H1 (cell line): Measurements from ENCODE around the gene PI4K2A. TPM values are rescaled to one million over a fixed set of nuclear protein-coding genes. Genes with fewer than 3 reads are reported as not detected.
A peak's percentile ranks its signal among the peaks of the same experiment; 100 is the strongest.

ENCODE experiments used
- CTCF ChIA-PET: fragments of 300-600 bp; sonication (Branson Sonifier 250); formaldehyde crosslinking; loops from one replicate; lab custom pipeline; 2021; ENCODE audit not compliant: partially characterized antibody; lab: Charles Lee
- POLR2A ChIA-PET: fragments of 300-600 bp; sonication (Branson Sonifier 250); formaldehyde crosslinking; loops from one replicate; lab custom pipeline; 2021; ENCODE audit warnings: inconsistent platforms; ENCODE audit not compliant: partially characterized antibody; lab: Charles Lee
- DNase-seq, 2 experiments: peaks; one replicate each; pipeline versions ENCODE4 v3.0.0 to v3.0.0-alpha.2; 2010 to 2022; ENCODE audit warnings: low spot score in 2 of 2, low read depth in 1 of 2, mixed read lengths in 1 of 2
- FAIRE-seq: peaks from 2 replicates; lab custom pipeline; 2011; peaks lifted over from hg19 to GRCh38; lab: Jason Lieb, UNC
- H2AFZ ChIP-seq: 2 replicates; pipeline ENCODE4 v1.8.1; 2012; ENCODE audit warnings: low read length, inconsistent platforms
- H2AK5ac ChIP-seq: 2 replicates; pipeline ENCODE4 v1.6.1; 2013; ENCODE audit warnings: low read depth, low read length
- H2BK120ac ChIP-seq: replicated peaks from 2 replicates; pipeline ENCODE3; 2013; ENCODE audit warnings: low read depth, low read length, inconsistent platforms
- H2BK12ac ChIP-seq: 2 replicates; pipeline ENCODE4 v1.6.1; 2013; ENCODE audit warnings: low read depth, low read length
- H2BK15ac ChIP-seq: 2 replicates; pipeline ENCODE4 v1.6.1; 2013; ENCODE audit warnings: low read length
- H2BK20ac ChIP-seq: 2 replicates; pipeline ENCODE4 v1.6.1; 2013; ENCODE audit warnings: low read length
- H2BK5ac ChIP-seq: 2 replicates; pipeline ENCODE4 v1.6.1; 2013; ENCODE audit warnings: low read depth, low read length
- H3K14ac ChIP-seq: 2 replicates; pipeline ENCODE4 v1.6.1; 2013; ENCODE audit warnings: inconsistent platforms; ENCODE audit not compliant: insufficient read length
- H3K18ac ChIP-seq: 2 replicates; pipeline ENCODE4 v1.6.1; 2013; ENCODE audit warnings: low read length; ENCODE audit errors: extremely low read depth
- H3K23ac ChIP-seq: 2 replicates; pipeline ENCODE4 v1.6.1; 2013; ENCODE audit warnings: inconsistent platforms; ENCODE audit not compliant: insufficient read length
- H3K23me2 ChIP-seq: 2 replicates; pipeline ENCODE4 v1.6.1; 2013; ENCODE audit warnings: low read depth, low read length
- H3K27ac ChIP-seq: 2 replicates; pipeline ENCODE4 v1.6.1; 2011; ENCODE audit warnings: low read depth, low read length, inconsistent platforms
- H3K27me3 ChIP-seq, 4 experiments: replicated peaks in 1 of 4; 1 replicate in 1 of 4; 2 replicates in 3 of 4; pipeline versions ENCODE4 v1.6.1 to v1.8.1; 2011 to 2013; ENCODE audit warnings: low read length in 3 of 4, mild to moderate bottlenecking in 3 of 4, inconsistent platforms in 2 of 4, mixed read lengths in 2 of 4, moderate library complexity in 1 of 4; ENCODE audit not compliant: control insufficient read depth in 3 of 4, insufficient read depth in 3 of 4; ENCODE audit errors: extremely low read depth in 1 of 4
- H3K36me3 ChIP-seq, 4 experiments: 2 replicates each; pipeline versions ENCODE4 v1.6.1 to v1.8.1; 2011 to 2013; ENCODE audit warnings: mild to moderate bottlenecking in 4 of 4, low read length in 3 of 4, moderate library complexity in 2 of 4, control low read depth in 1 of 4, inconsistent platforms in 1 of 4; ENCODE audit not compliant: insufficient read depth in 4 of 4, control insufficient read depth in 2 of 4
- H3K4ac ChIP-seq: replicated peaks from 2 replicates; pipeline ENCODE3; 2013; ENCODE audit warnings: low read length, low read depth, mixed read lengths, inconsistent platforms; ENCODE audit not compliant: insufficient read length
- H3K4me1 ChIP-seq, 4 experiments: replicated peaks in 1 of 4; 1 replicate in 1 of 4; 2 replicates in 3 of 4; pipeline versions ENCODE4 v1.6.1 to v1.8.1; 2011 to 2013; ENCODE audit warnings: low read length in 3 of 4, inconsistent platforms in 2 of 4, mixed read lengths in 1 of 4; ENCODE audit not compliant: insufficient read depth in 4 of 4, control insufficient read depth in 3 of 4
- H3K4me2 ChIP-seq, 2 experiments: 2 replicates each; pipeline versions ENCODE4 v1.6.1 to v1.8.1; 2011 to 2013; ENCODE audit warnings: low read depth in 2 of 2, low read length in 2 of 2, control low read depth in 1 of 2, inconsistent platforms in 1 of 2, mild to moderate bottlenecking in 1 of 2; ENCODE audit not compliant: insufficient read depth in 1 of 2
- H3K4me3 ChIP-seq, 4 experiments: fragments of 200-600, 300-600 bp in 1 of 4; sonication (generic), shearing (Covaris generic), sonication (Bioruptor Twin) in 1 of 4; 2 replicates each; pipeline versions ENCODE4 v1.5.1 to v1.8.1; 2011 to 2016; ENCODE audit warnings: low read length in 4 of 4, low read depth in 3 of 4, control low read depth in 2 of 4, inconsistent platforms in 2 of 4, mild to moderate bottlenecking in 2 of 4, mixed read lengths in 1 of 4, moderate library complexity in 1 of 4; ENCODE audit not compliant: insufficient read depth in 2 of 4; ENCODE audit errors: extremely low read depth in 1 of 4
- H3K56ac ChIP-seq: replicated peaks from 2 replicates; pipeline ENCODE3; 2013; ENCODE audit warnings: low read depth, mild to moderate bottlenecking, mixed read lengths, low read length, inconsistent platforms; ENCODE audit not compliant: insufficient read length
- H3K79me1 ChIP-seq: 2 replicates; pipeline ENCODE4 v1.6.1; 2013; ENCODE audit warnings: low read depth, low read length, control low read depth
- H3K79me2 ChIP-seq, 2 experiments: 2 replicates each; pipeline versions ENCODE4 v1.6.1 to v1.8.1; 2012 to 2013; ENCODE audit warnings: low read length in 2 of 2, mild to moderate bottlenecking in 2 of 2, inconsistent platforms in 1 of 2; ENCODE audit not compliant: insufficient read depth in 2 of 2, control insufficient read depth in 1 of 2
- H3K9ac ChIP-seq, 4 experiments: replicated peaks in 1 of 4; 1 replicate in 1 of 4; 2 replicates in 3 of 4; pipeline versions ENCODE4 v1.6.1 to v1.8.1; 2011 to 2013; ENCODE audit warnings: low read depth in 3 of 4, low read length in 3 of 4, control low read depth in 2 of 4, mild to moderate bottlenecking in 2 of 4, moderate library complexity in 2 of 4, inconsistent platforms in 1 of 4; ENCODE audit errors: extremely low read depth in 1 of 4
- H3K9me3 ChIP-seq, 2 experiments: 2 replicates each; pipeline versions ENCODE4 v1.6.1 to v1.8.1; 2012 to 2013; ENCODE audit warnings: mild to moderate bottlenecking in 2 of 2, moderate library complexity in 2 of 2, control low read depth in 1 of 2, inconsistent platforms in 1 of 2, low read depth in 1 of 2, low read length in 1 of 2, mixed read lengths in 1 of 2; ENCODE audit not compliant: insufficient read depth in 2 of 2
- H4K20me1 ChIP-seq, 2 experiments: replicated peaks in 1 of 2; 2 replicates each; pipeline versions ENCODE3 to v1.8.1; 2011 to 2013; ENCODE audit warnings: inconsistent platforms in 2 of 2, low read length in 2 of 2, mild to moderate bottlenecking in 1 of 2; ENCODE audit not compliant: insufficient read depth in 2 of 2, control insufficient read depth in 1 of 2
- H4K5ac ChIP-seq: 2 replicates; pipeline ENCODE4 v1.6.1; 2013; ENCODE audit warnings: low read length, low read depth, mixed read lengths, inconsistent platforms; ENCODE audit not compliant: insufficient read length
- H4K8ac ChIP-seq: 2 replicates; pipeline ENCODE4 v1.8.0; 2013; ENCODE audit warnings: mild to moderate bottlenecking, moderate library complexity, low read length, inconsistent platforms; ENCODE audit not compliant: insufficient read depth; ENCODE audit errors: extremely low read depth
- H4K91ac ChIP-seq: replicated peaks from 2 replicates; pipeline ENCODE3; 2013; ENCODE audit warnings: low read length, mixed read lengths, inconsistent platforms; ENCODE audit not compliant: insufficient read length
- BRCA1 ChIP-seq: IDR thresholded peaks from 2 replicates; pipeline ENCODE4 v1.6.1; 2012; ENCODE audit warnings: low read depth, low read length, improper control_type of control experiment
- CHD1 ChIP-seq: IDR thresholded peaks from 2 replicates; pipeline ENCODE4 v1.6.1; 2012; ENCODE audit warnings: low read depth, low read length, improper control_type of control experiment
- EZH2 ChIP-seq: fragments of 200-600 bp; sonication (generic); IDR thresholded peaks from 2 replicates; pipeline ENCODE4 v1.7.1; 2012; ENCODE audit warnings: low read depth, mild to moderate bottlenecking, moderate library complexity, low read length, inconsistent platforms; ENCODE audit not compliant: severe bottlenecking
- KDM1A ChIP-seq: fragments of 200-600, 300-600 bp; sonication (generic); IDR thresholded peaks from 2 replicates; pipeline ENCODE4 v1.7.1; 2016; ENCODE audit warnings: mild to moderate bottlenecking, low read length, borderline replicate concordance
- POU5F1 ChIP-seq: IDR thresholded peaks from 2 replicates; pipeline ENCODE4 v1.6.1; 2011; ENCODE audit warnings: low read depth, mild to moderate bottlenecking, low read length, moderate library complexity
- TAF7 ChIP-seq: optimal IDR thresholded peaks from 2 replicates; pipeline ENCODE3; 2011; ENCODE audit warnings: low read depth, mild to moderate bottlenecking, inconsistent platforms, low read length, moderate library complexity, borderline replicate concordance
- TEAD4 ChIP-seq: IDR thresholded peaks from 2 replicates; pipeline ENCODE4 v1.6.1; 2012; ENCODE audit warnings: low read depth, low read length, inconsistent platforms, mixed read lengths
- WGBS, 2 experiments: shearing (Covaris generic) in 1 of 2; methylation state at CpG; one replicate each; pipeline versions ENCODE4 v1.1.6 to v1.1.7; 2013 to 2015; ENCODE audit warnings: low lambda C conversion rate in 2 of 2, mixed read lengths in 2 of 2, inconsistent platforms in 1 of 2, low coverage in 1 of 2, missing lambda C conversion rate in 1 of 2; ENCODE audit not compliant: insufficient replicate concordance in 2 of 2, insufficient coverage in 1 of 2, insufficient read length in 1 of 2; ENCODE audit errors: extremely low coverage in 1 of 2, missing lambda C conversion rate in 1 of 2; 5-methylcytosine and 5-hydroxymethylcytosine counted together
- polyA plus RNA-seq, 7 experiments: library from polyadenylated mRNA; depleted of rRNA in 3 of 7; stranded (reverse) in 5 of 7; unstranded in 2 of 7; fragments of >200 nt in 5 of 7; fragments of 200-250 nt in 2 of 7; gene quantifications; 1 replicate in 5 of 7; 2 replicates in 1 of 7; 4 replicates in 1 of 7; pipeline versions ENCODE4 v1.2.1 to v1.2.3, GENCODE V29; 2011 to 2013; ENCODE audit warnings: missing spikeins in 2 of 7, mixed read lengths in 2 of 7
- total RNA-seq: library from RNA; stranded (reverse); fragmentation: NEBNext Ultra II Directional; extraction: Animal tissue kit (Norgen Biotek cat#: 25700); gene quantifications from 2 replicates; pipeline ENCODE4 v1.2.1, GENCODE V29; 2021
- TF ChIP-seq, protein P1 (sequence below), 3 experiments: IDR thresholded peaks; 1 replicate in 2 of 3; 2 replicates in 1 of 3; pipeline versions ENCODE4 v1.5.1 to v1.6.1; 2011; ENCODE audit warnings: low read length in 3 of 3, mild to moderate bottlenecking in 3 of 3, inconsistent platforms in 2 of 3, low read depth in 1 of 3, moderate library complexity in 1 of 3; ENCODE audit not compliant: insufficient read depth in 1 of 3; ENCODE audit errors: control extremely low read depth in 1 of 3

The PI4K2A gene
- total and polyA plus RNA-seq, 2 of the 8 experiments (the other 6 are each of a cell fraction or from before 2014, with no cell fraction given) = 20.7 to 21.9 TPM

- no peak overlapping the region for H3K9ac ChIP-seq
- POLR2A ChIA-PET = interaction anchor here (0.7 kb wide), 1 partner anchor 53 kb away, joined by 3 read pairs; the partner anchor contains the start of gene AVPI1
- WGBS, 2 experiments = 88% methylated on average over 8 of the region's 8 CpGs; no CpG with 5 or more reads in 1 of the 2 experiments
Measured at GRCh38 chr10:97633921-97634320, 6.5 kb upstream of the PI4K2A start.

More at GRCh38 chr10:97633921-97634320, 6.5 kb upstream of the PI4K2A start:
- Histone ChIP-seq H2AFZ (0 out of 2 replicates have a peak overlapping the region, but pooled peaks have one; percentile 11), H3K4ac (no peak overlapping the region), H3K4me3 (peak overlapping the region; percentile 78 to 96 (median 94); a peak in 6 of 8 replicates), H2BK20ac (no peak overlapping the region), H3K4me1 (peaks cover 0 to 4% (median 1%) of the 10 kb centered on the region in 4 experiments; a peak in 2 of 7 replicates), H2BK120ac (no peak overlapping the region), H2BK12ac (no peak overlapping the region), H4K91ac (no peak overlapping the region), H3K79me1 (no peaks in the 10 kb centered on the region), H4K20me1 (no peaks in the 10 kb centered on the region), H2AK5ac (no peak overlapping the region), H3K14ac (no peak overlapping the region), H4K8ac (no peak overlapping the region; the same call in 1 of the 2 replicates), H3K4me2 (peak overlapping the region; percentile 68 to 75), H3K23ac (no peak overlapping the region), H3K27ac (peak overlapping the region; percentile 27; the same call in 1 of the 2 replicates), H3K23me2 (no peaks in the 10 kb centered on the region; the same call in 1 of the 2 replicates), H3K36me3 (no peaks in the 10 kb centered on the region), H2BK5ac (no peak overlapping the region), H3K27me3 (no peaks in the 10 kb centered on the region), H3K18ac (no peak overlapping the region), H3K56ac (no peak overlapping the region), H2BK15ac (no peak overlapping the region), H4K5ac (peak overlapping the region; percentile 76), H3K9me3 (no peaks in the 10 kb centered on the region), H3K79me2 (peaks cover 0 to 11% of the 10 kb centered on the region in 2 experiments; a peak in 2 of 4 replicates)
- DNase-seq (no peak), FAIRE-seq (no peak)
- CTCF ChIA-PET = interaction anchor here (1.0 kb wide), 1 partner anchor 13 kb away, joined by 3 read pairs; no protein-coding TSS in a partner anchor
- no peak for TF ChIP-seq CHD1
- no peak for TF ChIP-seq EZH2
- TF ChIP-seq TAF7 = no peak
- TF ChIP-seq BRCA1 = no peak
- no peak for TF ChIP-seq POU5F1
- TF ChIP-seq, protein P1, sequence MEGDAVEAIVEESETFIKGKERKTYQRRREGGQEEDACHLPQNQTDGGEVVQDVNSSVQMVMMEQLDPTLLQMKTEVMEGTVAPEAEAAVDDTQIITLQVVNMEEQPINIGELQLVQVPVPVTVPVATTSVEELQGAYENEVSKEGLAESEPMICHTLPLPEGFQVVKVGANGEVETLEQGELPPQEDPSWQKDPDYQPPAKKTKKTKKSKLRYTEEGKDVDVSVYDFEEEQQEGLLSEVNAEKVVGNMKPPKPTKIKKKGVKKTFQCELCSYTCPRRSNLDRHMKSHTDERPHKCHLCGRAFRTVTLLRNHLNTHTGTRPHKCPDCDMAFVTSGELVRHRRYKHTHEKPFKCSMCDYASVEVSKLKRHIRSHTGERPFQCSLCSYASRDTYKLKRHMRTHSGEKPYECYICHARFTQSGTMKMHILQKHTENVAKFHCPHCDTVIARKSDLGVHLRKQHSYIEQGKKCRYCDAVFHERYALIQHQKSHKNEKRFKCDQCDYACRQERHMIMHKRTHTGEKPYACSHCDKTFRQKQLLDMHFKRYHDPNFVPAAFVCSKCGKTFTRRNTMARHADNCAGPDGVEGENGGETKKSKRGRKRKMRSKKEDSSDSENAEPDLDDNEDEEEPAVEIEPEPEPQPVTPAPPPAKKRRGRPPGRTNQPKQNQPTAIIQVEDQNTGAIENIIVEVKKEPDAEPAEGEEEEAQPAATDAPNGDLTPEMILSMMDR (IDR thresholded peaks at IDR 0.05; ENCODE audit: control extremely low read depth in 1 of 3, insufficient read depth in 1 of 3, low read depth in 1 of 3, low read length in 3 of 3) = peak in 2 of 3 experiments; percentile 8 to 26; a peak in 2 of 4 replicates
- TF ChIP-seq TEAD4 = no peak
- TF ChIP-seq KDM1A = peak; percentile 61
